HG02610 (cell line): Measurements from ENCODE around the gene ALKAL2.
"Not testable (repeated sequence)": the region's sequence is repeated elsewhere in the genome, so short reads cannot be mapped to it uniquely, and the experiment has no call there.

ENCODE experiments used
- ATAC-seq: cut with Tn5 transposase; IDR thresholded peaks from one replicate; pipeline ENCODE4 v1.9.1; 2021; ENCODE audit warnings: mild to moderate bottlenecking, moderate library complexity; ENCODE audit not compliant: unreplicated experiment

ALKAL2 gene, protein sequence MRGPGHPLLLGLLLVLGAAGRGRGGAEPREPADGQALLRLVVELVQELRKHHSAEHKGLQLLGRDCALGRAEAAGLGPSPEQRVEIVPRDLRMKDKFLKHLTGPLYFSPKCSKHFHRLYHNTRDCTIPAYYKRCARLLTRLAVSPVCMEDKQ

DNA sequence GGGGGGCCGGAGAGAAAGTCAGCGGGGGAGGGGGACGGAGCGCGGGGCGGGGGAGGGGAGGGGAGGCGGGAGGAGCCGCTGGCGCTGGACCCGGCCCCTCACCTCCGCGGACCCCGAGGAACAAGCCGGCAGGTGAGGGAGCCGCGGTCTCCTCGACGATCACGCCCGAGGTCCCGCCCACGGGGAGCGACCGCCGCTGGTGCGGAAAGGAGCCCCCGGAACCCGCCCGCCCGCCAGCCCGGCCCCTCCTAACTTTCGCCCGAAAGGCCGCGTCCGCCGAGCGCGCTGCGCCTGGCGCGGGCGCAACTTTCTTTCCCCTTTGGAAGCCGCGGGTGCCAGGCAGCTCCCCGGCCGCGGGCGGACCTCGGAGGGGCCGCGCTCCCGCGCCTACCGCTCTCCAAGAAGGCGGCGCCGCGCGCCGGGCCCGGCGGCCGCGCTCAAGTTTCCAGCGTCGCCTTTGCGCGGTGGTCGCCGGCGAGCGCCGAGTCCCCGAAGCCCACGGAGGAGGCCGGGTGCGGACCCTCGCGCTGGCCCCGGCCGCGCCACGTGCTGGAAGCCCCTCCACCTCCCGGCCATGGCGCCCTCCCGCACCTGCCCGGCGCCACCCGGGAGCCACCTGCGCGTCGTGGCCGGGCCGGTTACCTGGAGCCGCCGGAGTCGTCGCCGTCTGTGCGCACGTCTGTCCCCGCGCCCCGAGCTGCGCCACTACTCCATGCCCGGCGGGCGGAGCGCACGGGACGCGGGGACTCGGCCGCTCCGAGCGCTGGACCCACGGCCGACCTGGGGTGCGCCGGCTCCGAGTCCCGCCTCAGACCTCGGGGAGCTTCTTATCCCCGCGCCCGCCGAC lies at the start of gene ALKAL2:
ALKAL2 (minus strand) TSS at position 181 of the 847 bp plus-strand sequence. CDS start 256 bp downstream, outside the sequence.
- ATAC-seq: no peak

DNA sequence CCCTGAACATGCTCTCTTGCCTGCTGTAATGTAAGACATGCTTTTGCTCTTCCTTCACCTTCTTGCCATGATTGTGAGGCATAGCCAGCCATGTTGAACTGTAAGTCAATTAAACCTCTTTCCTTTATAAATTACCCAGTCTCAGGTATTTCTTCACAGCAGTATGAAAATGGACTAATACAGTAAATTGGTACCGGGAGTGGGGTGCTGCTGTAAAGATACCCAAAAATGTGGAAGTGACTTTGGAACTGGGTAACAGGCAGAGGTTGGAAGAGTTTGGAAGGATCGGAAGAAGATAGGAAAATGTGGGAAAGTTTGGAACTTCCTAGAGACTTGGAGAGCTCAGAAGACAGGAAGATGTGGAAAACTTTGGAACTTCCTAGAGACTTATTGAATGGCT lies 49.1 kb upstream of the ALKAL2 start:
- ATAC-seq: not testable (repeated sequence)

DNA sequence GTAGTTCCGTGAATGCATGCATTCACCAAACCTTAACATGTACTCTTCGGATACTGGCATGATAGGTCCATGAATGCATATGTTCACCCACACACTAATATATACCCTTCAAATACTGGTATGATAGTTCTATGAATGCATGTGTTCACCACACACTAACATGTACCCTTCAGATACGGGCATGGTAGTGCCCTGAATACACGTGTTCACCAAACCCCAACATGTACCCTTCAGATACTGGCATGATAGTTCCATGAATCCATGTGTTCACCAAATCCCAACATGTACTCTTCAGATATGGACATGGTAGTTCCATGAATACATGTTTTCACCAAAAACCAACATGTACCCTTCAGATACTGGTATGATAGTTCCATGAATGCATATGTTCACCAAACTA lies 48.5 kb upstream of the ALKAL2 start:
- no peak for ATAC-seq

DNA sequence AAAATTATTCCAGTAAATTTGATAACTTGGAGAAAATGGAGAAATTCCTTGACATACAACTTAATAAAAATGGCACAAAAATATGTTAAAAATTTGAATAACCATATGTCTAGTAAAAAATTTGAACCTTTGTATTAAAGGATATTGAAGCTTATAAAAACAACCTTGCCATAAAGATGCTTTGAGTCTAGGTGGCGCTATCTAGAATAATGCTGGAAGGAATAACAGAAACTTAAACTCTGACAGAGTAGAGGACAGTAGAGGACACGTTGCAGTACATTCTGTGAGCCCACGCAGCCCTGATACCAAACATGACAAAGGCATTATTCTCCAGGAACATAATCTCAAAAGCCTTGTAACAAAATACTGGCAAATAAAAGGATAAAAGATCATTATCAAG lies 44.7 kb upstream of the ALKAL2 start:
- no peak for ATAC-seq

DNA sequence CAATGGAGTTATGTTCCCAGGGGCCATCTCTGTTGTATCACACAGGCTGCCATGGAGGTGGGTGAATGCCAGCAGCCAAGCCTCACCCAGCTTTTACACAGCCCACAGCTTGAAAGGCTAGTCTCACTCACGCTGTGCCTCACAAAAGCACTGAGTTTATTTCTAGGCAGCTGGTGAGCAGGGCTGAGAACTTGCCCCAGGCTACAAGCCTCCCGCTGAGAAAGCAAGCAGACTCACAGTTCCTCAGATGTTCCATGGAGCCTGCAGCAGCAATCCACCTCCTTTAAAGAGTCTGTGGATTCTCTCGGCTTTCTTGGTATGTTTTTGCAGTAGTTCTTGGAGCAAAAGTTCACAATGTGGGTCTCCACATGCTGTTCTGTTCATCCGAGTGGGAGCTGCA lies 40.9 kb upstream of the ALKAL2 start:
- ATAC-seq: no peak

DNA sequence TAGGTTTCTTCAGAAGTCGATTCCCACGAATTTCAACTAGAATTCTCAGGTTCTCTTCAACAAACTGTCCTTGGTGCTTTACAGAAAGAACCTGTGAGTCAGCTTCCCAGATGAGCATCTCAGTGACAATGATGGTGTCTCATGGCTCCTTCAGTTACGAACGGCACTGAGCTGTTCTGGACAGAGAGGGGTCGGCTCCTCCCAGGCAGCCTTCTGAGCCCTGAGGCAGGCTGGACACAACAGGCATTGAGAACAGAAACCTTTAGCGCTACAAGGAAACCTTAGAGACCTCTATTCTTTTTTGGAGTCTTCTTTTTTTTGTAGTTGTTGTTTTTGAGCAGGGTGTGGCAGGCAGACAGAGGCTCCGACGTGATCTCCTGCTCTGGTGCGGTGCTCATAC lies 35.1 kb upstream of the ALKAL2 start:
- no peak for ATAC-seq

DNA sequence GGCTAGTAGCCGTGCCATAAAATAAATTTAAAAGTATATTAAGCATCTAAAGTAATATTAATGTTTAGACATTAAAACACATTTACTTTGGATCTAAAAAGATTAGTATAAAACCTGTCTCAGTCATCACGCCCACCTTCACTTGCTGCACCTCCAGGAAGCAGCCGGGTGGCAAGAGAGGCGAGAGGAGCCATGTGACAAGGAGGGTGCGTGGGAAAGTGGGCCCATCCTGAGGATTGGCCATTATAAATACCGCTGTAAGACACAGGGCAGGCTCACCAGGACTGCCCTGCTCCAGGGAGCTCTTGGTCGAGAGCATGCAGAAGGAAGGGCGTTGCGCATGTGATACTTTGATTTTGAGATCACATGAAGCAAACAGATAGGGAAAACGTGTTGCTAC lies 34.4 kb upstream of the ALKAL2 start:
- no peak for ATAC-seq

DNA sequence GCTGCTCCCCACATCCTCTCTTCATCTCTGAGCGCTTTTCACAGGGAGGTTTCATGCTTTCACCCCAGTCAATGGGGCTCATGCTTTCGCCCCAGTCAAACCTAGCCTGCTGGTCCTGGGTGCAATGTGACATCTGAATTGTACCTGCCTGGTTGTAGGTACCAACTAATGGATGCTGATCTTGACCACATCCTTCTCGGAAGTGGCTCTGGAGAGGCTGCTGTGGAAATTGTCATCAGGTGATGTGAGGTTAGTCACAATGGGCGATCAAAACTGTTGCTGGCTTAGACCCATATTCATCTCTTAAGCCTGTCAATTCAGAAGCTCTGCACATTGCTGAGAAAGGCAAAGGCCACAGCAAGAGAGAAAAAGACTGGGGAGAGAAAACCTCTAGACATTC lies 32.7 kb upstream of the ALKAL2 start:
- no peak for ATAC-seq

DNA sequence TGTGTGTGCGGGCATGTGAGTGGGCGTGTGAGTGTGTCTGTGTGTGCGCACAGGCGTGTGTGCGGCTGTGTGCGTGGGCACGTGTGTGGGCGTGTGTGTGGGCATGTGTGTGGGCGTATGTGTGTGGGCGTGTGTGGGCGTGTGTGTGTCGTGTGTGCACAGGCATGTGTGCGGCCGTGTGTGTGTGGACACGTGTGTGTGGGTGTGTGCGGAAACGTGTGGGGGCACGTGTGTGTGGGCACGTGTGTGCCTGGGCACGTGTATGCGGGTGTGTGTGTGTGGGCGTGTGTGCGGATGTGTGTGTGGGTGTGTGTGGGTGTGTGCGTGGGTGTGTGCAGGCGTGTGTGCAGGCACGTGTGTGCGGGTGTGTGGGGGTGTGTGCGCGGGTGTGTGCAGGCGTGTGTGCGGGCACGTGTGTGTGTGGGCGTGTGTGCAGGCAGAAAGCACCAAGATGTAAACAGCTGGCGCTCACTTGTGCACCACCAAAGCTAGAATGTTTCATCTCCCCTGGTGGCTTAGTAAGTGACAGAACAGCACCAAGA lies 31.2 kb upstream of the ALKAL2 start:
- ATAC-seq: no peak

DNA sequence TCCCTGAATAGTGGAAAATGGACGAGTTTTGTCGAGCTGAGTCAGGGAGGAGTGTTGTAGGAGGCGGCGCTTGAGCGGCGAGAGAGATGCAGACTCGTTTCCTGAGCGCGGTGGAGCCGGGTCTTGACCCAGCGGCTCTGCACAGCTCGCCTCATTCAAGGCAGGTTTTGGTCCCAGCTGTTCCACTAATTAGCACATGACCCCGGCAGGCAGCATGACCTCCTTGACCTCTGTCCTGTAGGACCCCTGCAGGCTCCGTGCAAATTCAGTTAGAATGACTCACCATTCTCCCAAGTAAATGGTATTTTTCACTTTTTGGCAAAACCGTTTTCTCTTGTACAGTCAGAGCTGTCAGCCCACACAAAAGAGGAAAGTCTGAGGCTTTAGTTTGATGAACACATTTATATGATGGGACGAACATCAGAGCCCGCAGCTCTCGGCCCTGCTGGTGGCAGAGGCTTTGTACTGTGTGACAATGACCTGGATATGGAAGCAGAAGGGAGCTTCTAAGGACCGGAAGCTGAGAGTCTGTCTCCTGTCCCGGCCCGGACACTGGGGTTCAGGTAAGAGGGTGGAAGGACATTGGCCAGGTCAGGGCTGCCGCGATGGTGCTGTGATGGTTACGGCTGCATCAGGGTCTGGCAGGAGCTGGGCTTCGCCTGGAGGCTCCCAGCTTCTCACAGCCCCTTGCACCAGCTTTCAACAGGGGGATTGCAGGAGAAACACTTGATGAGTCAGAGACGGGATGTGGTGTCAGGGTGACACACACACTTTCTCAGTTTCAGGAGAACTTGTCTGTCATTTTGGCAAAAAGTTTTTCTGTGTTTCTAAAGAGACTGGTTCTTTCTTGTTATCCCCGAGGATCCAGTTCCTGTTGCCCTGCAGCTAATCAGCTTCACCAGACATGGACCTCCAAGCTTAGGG lies 29.9 kb upstream of the ALKAL2 start:
- ATAC-seq: peak; percentile 64

DNA sequence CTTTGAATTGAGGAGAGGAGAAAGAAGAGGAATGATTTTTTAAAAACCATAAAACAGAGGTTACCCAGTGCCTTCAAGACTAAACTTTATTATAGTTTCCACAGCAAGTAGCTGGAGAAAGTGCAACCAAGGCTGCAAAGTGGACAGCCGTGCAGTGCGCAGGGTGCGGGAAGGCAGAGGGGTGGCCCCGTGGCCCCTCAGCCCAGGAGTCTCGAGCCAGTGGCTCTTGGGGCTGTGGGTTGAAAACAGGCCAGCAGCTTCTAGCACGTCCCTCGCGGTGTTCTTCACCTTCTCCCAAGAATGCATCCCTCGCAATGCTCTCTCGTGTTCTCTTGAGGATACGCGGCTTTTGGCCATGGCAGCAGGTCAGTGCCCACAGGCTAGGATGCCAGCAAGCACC lies 28.5 kb upstream of the ALKAL2 start:
- no peak for ATAC-seq

DNA sequence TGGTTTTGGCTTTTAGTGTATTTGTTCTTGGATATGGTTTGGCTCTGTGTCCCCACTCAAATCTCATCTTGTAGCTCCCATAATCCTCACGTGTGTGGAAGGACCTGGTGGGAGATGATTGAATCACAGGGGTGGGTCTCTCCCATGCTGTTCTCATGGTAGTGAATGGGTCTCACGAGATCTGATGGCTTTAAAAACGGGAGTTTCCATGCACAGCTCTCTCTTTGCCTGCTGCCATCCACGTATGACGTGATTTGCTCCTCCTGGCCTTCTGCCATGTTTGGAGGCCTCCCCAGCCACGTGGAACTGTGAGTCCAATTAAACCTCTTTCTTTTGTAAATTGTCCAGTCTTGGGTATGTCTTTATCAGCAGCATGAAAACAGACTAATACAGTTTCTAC lies 28.0 kb upstream of the ALKAL2 start:
- ATAC-seq: not testable (repeated sequence)

DNA sequence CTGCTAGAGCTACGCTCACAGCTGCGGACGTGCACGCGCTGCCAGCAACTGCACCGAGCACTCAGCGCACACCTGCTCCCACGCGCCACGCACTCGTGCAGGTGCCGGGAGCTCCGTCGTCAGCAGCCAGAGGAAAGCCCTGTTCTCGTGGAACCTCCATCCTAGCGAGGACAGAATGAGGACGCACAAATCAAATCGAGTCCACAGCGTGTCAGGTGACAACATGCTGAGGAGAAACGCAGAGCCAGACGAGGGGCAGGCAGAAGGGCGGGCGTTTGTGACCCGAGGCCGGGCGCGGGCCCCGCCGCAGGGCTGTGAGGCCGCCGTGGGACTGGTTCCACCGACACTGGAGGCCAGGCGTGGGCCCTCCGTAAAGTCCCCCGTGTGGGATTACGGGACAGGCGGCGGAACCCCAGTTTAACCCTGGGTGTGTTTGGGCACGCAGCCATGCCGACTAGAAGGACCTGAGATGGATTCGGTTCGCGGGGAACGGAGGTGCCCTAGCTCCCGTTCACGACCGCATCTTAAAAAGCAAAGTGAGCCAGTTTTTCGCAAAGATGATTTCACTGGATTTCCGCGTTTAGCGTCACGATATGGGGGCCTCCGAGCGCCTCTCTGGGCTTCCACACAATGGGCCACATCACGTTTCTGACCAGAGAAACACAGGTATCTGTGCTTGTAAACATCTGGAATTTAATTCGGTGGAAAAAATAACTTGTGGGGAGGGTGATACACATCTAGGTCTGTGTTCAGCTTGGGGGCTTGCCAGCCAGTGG lies 26.9 kb upstream of the ALKAL2 start:
- no peak for ATAC-seq

DNA sequence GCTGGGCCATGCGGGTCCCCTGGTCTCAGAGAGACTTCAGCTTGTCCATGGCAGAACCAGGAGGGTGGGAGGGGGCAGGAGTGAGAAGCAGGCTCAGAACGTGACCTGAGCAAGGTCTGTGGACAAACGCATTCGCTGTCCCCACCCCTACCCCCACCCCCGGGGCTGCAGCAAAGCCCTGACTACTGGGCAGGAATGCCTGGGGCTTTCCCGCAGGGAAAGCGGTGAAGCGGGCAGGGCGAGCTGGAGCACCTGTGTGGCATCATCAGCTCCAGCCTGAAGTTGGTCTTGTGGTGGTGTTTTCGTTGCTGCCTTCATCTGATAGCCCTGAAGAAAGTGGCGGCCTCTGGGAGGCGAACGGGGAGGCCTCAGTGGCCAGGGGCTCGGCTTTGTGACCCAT lies 26.1 kb upstream of the ALKAL2 start:
- no peak for ATAC-seq

DNA sequence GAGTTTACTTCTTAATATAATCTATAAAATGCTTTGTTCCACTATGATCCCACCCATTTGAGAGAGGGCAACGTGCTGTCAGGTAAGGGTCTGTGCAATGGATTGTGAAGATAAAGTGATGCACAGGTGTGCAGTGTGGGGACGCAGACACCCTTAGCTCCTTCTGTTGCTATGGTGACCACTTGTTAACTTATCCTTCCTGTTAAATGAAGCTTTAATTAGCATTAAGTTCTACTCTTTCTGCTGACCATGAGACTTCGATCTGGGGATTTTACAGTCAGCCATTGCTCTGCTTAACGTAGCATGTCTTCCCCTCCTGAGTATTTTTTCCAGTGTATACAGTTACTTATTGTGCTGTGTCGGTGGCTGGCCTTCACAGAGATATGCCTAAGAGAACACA lies 23.1 kb upstream of the ALKAL2 start:
- no peak for ATAC-seq

DNA sequence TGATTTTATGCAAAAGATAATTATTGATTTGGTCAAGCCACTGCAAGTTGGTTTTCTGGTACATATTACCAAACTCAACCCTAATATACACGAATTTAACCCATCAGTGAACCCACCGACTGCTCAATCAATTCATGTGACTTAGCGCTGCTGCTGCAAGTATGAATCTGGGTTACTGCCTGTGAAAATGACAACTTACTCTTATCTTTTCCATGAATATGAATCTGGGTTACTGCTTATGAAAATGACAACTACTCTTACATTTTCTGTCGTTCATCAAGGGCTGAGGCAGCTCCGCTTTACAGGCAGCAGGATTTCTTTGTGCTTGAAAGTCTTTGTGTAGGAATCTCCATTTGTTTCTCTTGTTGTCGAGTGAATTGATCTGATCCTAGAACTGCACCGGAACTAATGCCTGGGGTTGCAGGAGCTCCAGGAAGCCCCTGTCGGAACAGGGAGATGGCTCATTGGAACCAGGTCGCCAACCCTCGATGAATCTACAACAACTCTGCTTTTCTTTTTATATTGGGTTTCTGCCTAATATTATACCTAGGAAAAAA lies 22.1 kb upstream of the ALKAL2 start:
- ATAC-seq: no peak

DNA sequence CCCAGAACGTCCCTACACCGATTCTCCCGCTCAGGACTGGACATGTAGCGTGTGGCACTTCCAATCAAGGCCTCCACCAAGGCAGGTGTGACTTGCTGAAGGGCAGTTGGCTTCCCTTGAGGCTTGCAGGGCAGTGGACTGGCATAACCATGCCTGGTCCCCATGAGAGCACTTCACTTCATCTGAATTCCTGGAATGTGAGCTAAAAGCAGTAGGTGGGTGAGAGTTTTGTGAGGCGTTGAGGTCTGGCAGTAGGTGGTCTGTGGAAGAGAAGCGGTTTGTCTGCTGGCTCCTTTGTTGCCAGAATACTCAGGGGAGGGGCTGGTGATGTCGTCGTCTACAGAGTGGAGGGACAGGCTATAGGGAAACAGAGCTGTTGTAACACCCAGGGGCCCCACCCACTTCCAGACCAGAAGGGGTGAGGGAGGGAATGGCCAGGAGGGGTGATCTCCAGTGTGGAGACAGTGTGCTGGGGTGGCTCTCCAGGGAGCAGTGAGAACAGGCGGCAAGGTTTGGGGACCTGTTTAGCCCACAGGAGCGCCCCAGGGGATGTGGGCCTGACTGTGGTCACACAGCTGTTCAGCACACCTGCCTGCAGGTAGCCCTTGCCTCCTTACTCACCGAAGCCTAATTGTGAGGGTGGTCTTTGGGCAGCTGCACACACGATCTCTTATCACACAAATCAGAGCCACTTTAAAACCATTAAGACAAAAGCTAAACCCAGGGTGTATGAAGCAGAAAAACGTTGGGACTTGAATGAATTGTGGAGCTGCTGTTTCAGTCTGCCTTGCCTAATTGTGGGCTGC lies 21.5 kb upstream of the ALKAL2 start:
- no peak for ATAC-seq

DNA sequence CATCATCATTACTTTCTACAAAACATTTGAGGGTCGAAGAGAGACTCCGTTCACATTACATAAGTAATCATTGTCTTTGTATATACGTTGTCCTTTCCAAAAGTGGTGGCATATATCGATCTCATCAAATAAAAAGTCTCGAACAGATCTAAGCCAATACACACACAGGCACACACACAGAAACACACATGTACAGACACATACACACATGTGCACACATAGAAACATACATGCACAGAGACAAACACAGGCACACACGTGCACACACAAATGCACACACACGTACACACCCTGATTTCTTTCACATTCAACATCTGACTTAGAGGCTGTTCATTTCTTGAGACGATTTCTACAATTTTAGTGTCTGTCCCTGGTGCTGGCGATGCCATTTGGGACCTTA lies 17.5 kb upstream of the ALKAL2 start:
- ATAC-seq: no peak

DNA sequence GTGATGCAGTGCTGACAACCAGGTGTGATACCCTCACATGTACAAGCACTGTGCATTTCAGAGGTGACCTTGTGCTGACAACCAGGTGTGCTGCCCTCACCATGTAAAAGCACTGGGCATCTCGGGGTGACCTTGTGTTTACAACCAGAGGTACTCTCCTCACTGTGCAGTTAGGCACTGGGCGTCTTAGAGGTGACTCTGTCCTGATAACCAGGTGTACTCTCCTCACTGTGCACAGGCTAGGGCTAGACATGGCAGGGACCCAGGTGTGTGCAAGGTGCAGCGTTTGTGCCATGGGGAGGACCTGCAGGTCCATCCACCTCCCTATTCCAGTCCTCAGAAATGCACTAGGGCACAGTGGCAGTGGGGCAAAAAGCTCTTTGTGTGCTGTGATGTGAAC lies 8.5 kb upstream of the ALKAL2 start:
- no peak for ATAC-seq
